ENCODE data around the gene SLC4A5.

The SLC4A5 gene

GRCh38 chr2:74369976-74370375 lies 26.8 kb upstream of the SLC4A5 start:
- no peaks in the 10 kb centered on the region for H3K36me3 ChIP-seq (ENCODE audit: control insufficient read depth, insufficient read depth, low read length)

DNA sequence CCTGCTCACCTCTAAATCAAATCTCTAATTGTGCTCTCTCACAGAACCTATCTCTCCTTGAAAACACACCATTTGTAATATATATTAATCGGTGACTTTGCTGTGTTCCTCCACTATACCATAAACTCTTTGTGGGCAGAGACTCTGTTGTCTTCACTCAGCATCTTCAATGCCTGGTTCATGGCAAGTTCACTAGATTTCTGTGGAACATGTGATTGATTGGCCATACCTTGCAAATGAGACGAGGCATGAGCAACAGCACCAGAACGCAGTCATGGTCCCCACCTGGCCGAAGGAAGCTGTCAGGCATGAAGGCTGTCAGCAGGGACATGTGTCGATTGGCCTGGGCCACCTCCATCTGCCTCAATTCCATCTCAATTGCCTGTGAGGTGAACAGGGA lies 25.3 kb upstream of the SLC4A5 start:
- TF ChIP-seq, protein P1, sequence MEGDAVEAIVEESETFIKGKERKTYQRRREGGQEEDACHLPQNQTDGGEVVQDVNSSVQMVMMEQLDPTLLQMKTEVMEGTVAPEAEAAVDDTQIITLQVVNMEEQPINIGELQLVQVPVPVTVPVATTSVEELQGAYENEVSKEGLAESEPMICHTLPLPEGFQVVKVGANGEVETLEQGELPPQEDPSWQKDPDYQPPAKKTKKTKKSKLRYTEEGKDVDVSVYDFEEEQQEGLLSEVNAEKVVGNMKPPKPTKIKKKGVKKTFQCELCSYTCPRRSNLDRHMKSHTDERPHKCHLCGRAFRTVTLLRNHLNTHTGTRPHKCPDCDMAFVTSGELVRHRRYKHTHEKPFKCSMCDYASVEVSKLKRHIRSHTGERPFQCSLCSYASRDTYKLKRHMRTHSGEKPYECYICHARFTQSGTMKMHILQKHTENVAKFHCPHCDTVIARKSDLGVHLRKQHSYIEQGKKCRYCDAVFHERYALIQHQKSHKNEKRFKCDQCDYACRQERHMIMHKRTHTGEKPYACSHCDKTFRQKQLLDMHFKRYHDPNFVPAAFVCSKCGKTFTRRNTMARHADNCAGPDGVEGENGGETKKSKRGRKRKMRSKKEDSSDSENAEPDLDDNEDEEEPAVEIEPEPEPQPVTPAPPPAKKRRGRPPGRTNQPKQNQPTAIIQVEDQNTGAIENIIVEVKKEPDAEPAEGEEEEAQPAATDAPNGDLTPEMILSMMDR (IDR thresholded peaks at IDR 0.05) = no peak
- Histone ChIP-seq H3K9me3 (ENCODE audit: control insufficient read depth, low read length) (no peaks in the 10 kb centered on the region), H3K4me3 (ENCODE audit: low read depth, low read length) (no peak overlapping the region), H3K79me2 (peaks cover 12% of the 10 kb centered on the region), H3K27me3 (ENCODE audit: control insufficient read depth, insufficient read depth, low read length) (no peaks in the 10 kb centered on the region), H3K27ac (no peak overlapping the region), H2AFZ (no peak overlapping the region), H3K9ac (no peak overlapping the region), H3K36me3 (ENCODE audit: control insufficient read depth, insufficient read depth, low read length) (no peaks in the 10 kb centered on the region), H3K4me2 (ENCODE audit: low read length) (no peak overlapping the region), H3K4me1 (peaks cover 26% of the 10 kb centered on the region)

More at GRCh38 chr2:74369976-74370375, 26.8 kb upstream of the SLC4A5 start:
- Histone ChIP-seq H2AFZ (no peak overlapping the region), H3K27me3 (ENCODE audit: control insufficient read depth, insufficient read depth, low read length) (no peaks in the 10 kb centered on the region), H3K9me3 (ENCODE audit: control insufficient read depth, low read length) (no peaks in the 10 kb centered on the region), H3K4me1 (peaks cover 23% of the 10 kb centered on the region), H3K79me2 (peaks cover 21% of the 10 kb centered on the region), H3K27ac (no peak overlapping the region), H3K9ac (no peak overlapping the region), H3K4me3 (ENCODE audit: low read depth, low read length) (no peak overlapping the region), H3K4me2 (ENCODE audit: low read length) (no peak overlapping the region)
- TF ChIP-seq, protein P1 (IDR thresholded peaks at IDR 0.05) = no peak

DNA sequence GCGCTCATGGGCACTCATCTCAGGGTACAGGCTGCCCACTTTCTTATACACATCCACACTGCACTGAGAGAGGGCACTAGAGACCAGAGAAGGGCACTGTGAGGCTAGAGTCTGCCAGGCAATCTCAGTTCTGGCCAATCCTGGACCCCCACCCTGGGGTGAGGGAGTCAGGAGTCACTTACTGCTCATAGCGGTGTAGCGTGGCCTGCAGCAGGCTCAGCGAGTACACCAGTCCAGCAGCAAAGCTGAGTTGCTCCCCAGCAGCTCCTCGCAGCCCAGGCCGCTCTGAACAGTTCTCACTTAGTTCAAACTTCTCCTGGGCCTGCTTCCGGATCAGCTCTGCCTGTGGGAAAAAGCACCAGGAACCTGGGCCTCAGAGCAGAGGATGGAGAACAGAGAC lies 24.6 kb upstream of the SLC4A5 start:
- Histone ChIP-seq H3K27ac (no peak overlapping the region), H3K9me3 (ENCODE audit: control insufficient read depth, low read length) (no peaks in the 10 kb centered on the region), H3K4me2 (ENCODE audit: low read length) (no peak overlapping the region), H3K4me1 (peaks cover 19% of the 10 kb centered on the region), H3K27me3 (ENCODE audit: control insufficient read depth, insufficient read depth, low read length) (no peaks in the 10 kb centered on the region), H3K4me3 (ENCODE audit: low read depth, low read length) (no peak overlapping the region), H2AFZ (no peak overlapping the region), H3K36me3 (ENCODE audit: control insufficient read depth, insufficient read depth, low read length) (no peaks in the 10 kb centered on the region), H3K9ac (no peak overlapping the region), H3K79me2 (peaks cover 11% of the 10 kb centered on the region)
- TF ChIP-seq, protein P1 (IDR thresholded peaks at IDR 0.05) = no peak

DNA sequence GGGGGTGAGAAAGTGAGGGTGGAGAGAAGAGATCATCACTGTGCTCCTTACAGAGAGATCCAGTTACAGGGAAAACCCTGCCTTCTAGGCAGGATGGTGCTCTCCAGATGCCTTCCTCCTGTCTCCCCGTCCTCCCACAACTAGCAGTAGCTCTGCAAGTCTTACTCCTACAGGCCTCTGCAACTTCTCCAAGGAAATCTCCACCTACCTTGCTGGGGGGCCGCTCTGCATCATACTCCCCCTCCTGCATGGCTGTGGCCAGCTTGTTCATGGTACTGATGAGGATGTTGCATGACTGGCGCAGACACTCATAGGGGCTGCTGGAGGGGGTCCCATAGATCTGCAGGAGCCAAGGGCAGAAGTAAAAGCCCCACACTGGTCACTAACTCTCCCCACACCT lies 22.8 kb upstream of the SLC4A5 start:
- TF ChIP-seq, protein P1 (IDR thresholded peaks at IDR 0.05) = no peak
- H3K9ac ChIP-seq = no peak overlapping the region
- no peak overlapping the region for H2AFZ ChIP-seq
- H3K4me2 ChIP-seq (ENCODE audit: low read length) = no peak overlapping the region
- H3K9me3 ChIP-seq (ENCODE audit: control insufficient read depth, low read length) = no peaks in the 10 kb centered on the region
- H3K4me3 ChIP-seq (ENCODE audit: low read depth, low read length) = no peak overlapping the region
- no peaks in the 10 kb centered on the region for H3K36me3 ChIP-seq (ENCODE audit: control insufficient read depth, insufficient read depth, low read length)
- H3K4me1 ChIP-seq = peaks cover 12% of the 10 kb centered on the region
- peaks cover 2% of the 10 kb centered on the region for H3K79me2 ChIP-seq
- H3K27ac ChIP-seq = peak overlapping the region; percentile 13
- no peaks in the 10 kb centered on the region for H3K27me3 ChIP-seq (ENCODE audit: control insufficient read depth, insufficient read depth, low read length)
